NOMO-1 treated with DMSO at 0.1 percent for 48 hours (cell line): ENCODE data around the gene AGAP1.

ENCODE experiments used
- DNase-seq: peaks from one replicate; lab custom pipeline; 2025; ENCODE audit not compliant: unreplicated experiment; lab: John Stamatoyannopoulos, UW

AGAP1 gene

GRCh38 chr2:235493775-235494715 lies at the start of gene AGAP1:
AGAP1 (plus strand) TSS chr2:235494043.
- no peak for DNase-seq

GRCh38 chr2:235444101-235444597 lies 49.7 kb upstream of the AGAP1 start:
- no peak for DNase-seq

- no peak for DNase-seq
These were observed 48.7 kb upstream of the AGAP1 start for GRCh38 chr2:235445116-235445515.

- DNase-seq = no peak
These were observed 47.8 kb upstream of the AGAP1 start for GRCh38 chr2:235446082-235446481.

- no peak for DNase-seq
These were observed 46.6 kb upstream of the AGAP1 start for GRCh38 chr2:235447210-235447609.

GRCh38 chr2:235449568-235449967 lies 44.3 kb upstream of the AGAP1 start:
- no peak for DNase-seq

GRCh38 chr2:235453605-235454151 lies 40.2 kb upstream of the AGAP1 start:
- no peak for DNase-seq

- DNase-seq = no peak
These were observed 35.0 kb upstream of the AGAP1 start for GRCh38 chr2:235458839-235459273.

- no peak for DNase-seq
These were observed 33.2 kb upstream of the AGAP1 start for GRCh38 chr2:235460548-235461047.

GRCh38 chr2:235461763-235462414 lies 32.0 kb upstream of the AGAP1 start:
- DNase-seq = no peak

- no peak for DNase-seq
These were observed 31.4 kb upstream of the AGAP1 start for GRCh38 chr2:235462415-235462790.

- DNase-seq = no peak
These were observed 29.9 kb upstream of the AGAP1 start for GRCh38 chr2:235463893-235464292.

GRCh38 chr2:235467588-235467987 lies 26.3 kb upstream of the AGAP1 start:
- DNase-seq = no peak

- no peak for DNase-seq
These were observed 24.7 kb upstream of the AGAP1 start for GRCh38 chr2:235468978-235469655.

GRCh38 chr2:235471186-235471747 lies 22.6 kb upstream of the AGAP1 start:
- DNase-seq = no peak

- DNase-seq = no peak
These were observed 21.4 kb upstream of the AGAP1 start for GRCh38 chr2:235472443-235472842.

GRCh38 chr2:235478609-235479008 lies 15.2 kb upstream of the AGAP1 start:
- no peak for DNase-seq

- DNase-seq = no peak
These were observed 14.2 kb upstream of the AGAP1 start for GRCh38 chr2:235479604-235480003.

- no peak for DNase-seq
These were observed 13.2 kb upstream of the AGAP1 start for GRCh38 chr2:235480614-235481013.

- no peak for DNase-seq
These were observed 10.5 kb upstream of the AGAP1 start for GRCh38 chr2:235483313-235483712.

- DNase-seq = no peak
These were observed 8.5 kb upstream of the AGAP1 start for GRCh38 chr2:235485362-235485761.
